Calu3 (cell line): Measurements from ENCODE around the gene C4orf50. TPM values are rescaled to one million over a fixed set of nuclear protein-coding genes. Genes with fewer than 3 reads are reported as not detected.

ENCODE experiments used
- BruUV-seq: library from RNA; stranded (reverse); fragments of 400-500 nt; replicated peaks from 2 replicates; lab custom pipeline; 2021; lab: Mats Ljungman, UMichigan
- CTCF ChIA-PET: fragments of 300-600 bp; sonication (Branson Sonifier 250); formaldehyde crosslinking; loops from one replicate; lab custom pipeline; 2022; ENCODE audit warnings: antibody characterized with exemption; lab: Charles Lee
- DNase-seq: peaks from one replicate; pipeline ENCODE4 v3.0.0; 2022
- H3K27ac Mint-ChIP-seq: one replicate; pipeline ENCODE4 v1.8.0; 2022; ENCODE audit warnings: mixed read lengths; ENCODE audit not compliant: unreplicated experiment
- H3K27me3 Mint-ChIP-seq: one replicate; pipeline ENCODE4 v1.8.0; 2022; ENCODE audit warnings: mixed read lengths; ENCODE audit not compliant: unreplicated experiment
- H3K36me3 Mint-ChIP-seq: one replicate; pipeline ENCODE4 v1.8.0; 2022; ENCODE audit warnings: mild to moderate bottlenecking, moderate library complexity, mixed read lengths; ENCODE audit not compliant: insufficient read depth, unreplicated experiment
- H3K4me1 Mint-ChIP-seq: one replicate; pipeline ENCODE4 v1.8.0; 2022; ENCODE audit warnings: mild to moderate bottlenecking, low read depth, mixed read lengths; ENCODE audit not compliant: unreplicated experiment
- H3K4me3 Mint-ChIP-seq: one replicate; pipeline ENCODE4 v1.8.0; 2022; ENCODE audit warnings: mild to moderate bottlenecking, low read depth, moderate library complexity, mixed read lengths; ENCODE audit not compliant: unreplicated experiment
- H3K9me3 Mint-ChIP-seq: one replicate; pipeline ENCODE4 v1.8.0; 2022; ENCODE audit warnings: low read depth, mixed read lengths; ENCODE audit not compliant: unreplicated experiment
- CTCF ChIP-seq: fragments of 200-600 bp; IDR thresholded peaks from one replicate; pipeline ENCODE4 v1.8.0; 2022; ENCODE audit warnings: antibody characterized with exemption; ENCODE audit not compliant: unreplicated experiment
- intact Hi-C: fragments of 100-400 bp; cut with micrococcal nuclease; formaldehyde crosslinking; loops from one replicate; pipeline ENCODE4 v1.10.0; 2022; ENCODE audit not compliant: unreplicated experiment
- total RNA-seq: library from RNA; stranded (reverse); gene quantifications from 2 replicates; pipeline ENCODE4 v1.2.3, GENCODE V29; 2022

The C4orf50 gene
- total RNA-seq, 1 experiment from 2014 or later, result not detected

GRCh38 chr4:5972571-5972970 lies 45.7 kb downstream of the C4orf50 start:
- BruUV-seq, result no TSS peak
- H3K27me3 Mint-ChIP-seq, result peaks cover 25% of the 10 kb centered on the region

GRCh38 chr4:5971078-5971450 lies 47.2 kb downstream of the C4orf50 start:
- peaks cover 25% of the 10 kb centered on the region for H3K27me3 Mint-ChIP-seq
- H3K9me3 Mint-ChIP-seq, result peaks cover 4% of the 10 kb centered on the region
- H3K27ac Mint-ChIP-seq, result no peak overlapping the region
- no peaks in the 10 kb centered on the region for H3K4me1 Mint-ChIP-seq
- TF ChIP-seq CTCF, result no peak
- CTCF ChIA-PET, result no interaction called here
- no peaks in the 10 kb centered on the region for H3K36me3 Mint-ChIP-seq
- H3K4me3 Mint-ChIP-seq, result no peak overlapping the region
- BruUV-seq, result no TSS peak
- DNase-seq, result no peak
- intact Hi-C loops, result no loop called here

More at GRCh38 chr4:5972571-5972970, 45.7 kb downstream of the C4orf50 start:
- no peak overlapping the region for H3K27ac Mint-ChIP-seq
- H3K4me3 Mint-ChIP-seq, result no peak overlapping the region
- CTCF ChIA-PET, result interaction anchor here (0.6 kb wide), 1 partner anchor 332 kb away, joined by 3 read pairs; no protein-coding TSS in a partner anchor
- no peaks in the 10 kb centered on the region for H3K36me3 Mint-ChIP-seq
- intact Hi-C loops, result no loop called here
- no peaks in the 10 kb centered on the region for H3K4me1 Mint-ChIP-seq
- H3K9me3 Mint-ChIP-seq, result peaks cover 4% of the 10 kb centered on the region
- TF ChIP-seq CTCF, result no peak
- DNase-seq, result no peak

GRCh38 chr4:5970381-5971077 lies 47.7 kb downstream of the C4orf50 start:
- Mint-ChIP-seq H3K4me3 (no peak overlapping the region), H3K27me3 (peaks cover 25% of the 10 kb centered on the region), H3K36me3 (no peaks in the 10 kb centered on the region), H3K4me1 (no peaks in the 10 kb centered on the region), H3K27ac (no peak overlapping the region), H3K9me3 (peaks cover 4% of the 10 kb centered on the region)
- intact Hi-C loops, result no loop called here
- no peak for TF ChIP-seq CTCF
- no TSS peak for BruUV-seq
- CTCF ChIA-PET, result no interaction called here
- DNase-seq, result no peak

- H3K4me1 Mint-ChIP-seq, result no peaks in the 10 kb centered on the region
- no peak overlapping the region for H3K27ac Mint-ChIP-seq
- no peak for DNase-seq
- intact Hi-C loops, result no loop called here
- no TSS peak for BruUV-seq
- no peak for TF ChIP-seq CTCF
- peaks cover 25% of the 10 kb centered on the region for H3K27me3 Mint-ChIP-seq
- H3K4me3 Mint-ChIP-seq, result no peak overlapping the region
- CTCF ChIA-PET, result no interaction called here
- no peaks in the 10 kb centered on the region for H3K36me3 Mint-ChIP-seq
- H3K9me3 Mint-ChIP-seq, result peaks cover 4% of the 10 kb centered on the region
Measured at GRCh38 chr4:5969777-5970176, 48.5 kb downstream of the C4orf50 start.
